ENCODE results near the gene PGC.

The PGC gene

GRCh38 chr6:41693281-41694240 lies 53.6 kb downstream of the PGC start:
- DNase-seq = no peak

DNA sequence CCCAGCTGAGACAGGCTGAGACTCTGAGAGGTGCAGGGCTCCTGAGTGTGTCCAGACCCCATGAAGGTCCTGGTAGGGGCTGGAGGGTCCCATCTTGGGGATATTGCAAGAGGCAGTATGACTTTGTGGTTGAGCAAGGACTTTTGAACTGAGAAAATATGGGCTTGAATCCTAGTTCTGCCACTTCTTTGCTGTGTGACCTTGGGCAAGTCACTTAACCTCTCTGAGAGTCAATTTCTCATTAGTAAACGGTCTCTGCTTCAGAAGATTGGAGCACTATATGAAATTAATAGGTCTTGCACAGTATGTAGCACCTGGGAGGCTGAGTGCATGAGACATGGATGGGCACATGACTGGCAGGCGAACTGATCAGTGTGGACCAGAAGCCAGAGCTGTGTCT lies 54.5 kb downstream of the PGC start:
- no peak for DNase-seq

- no peak for DNase-seq
Measured at GRCh38 chr6:41692080-41692675, 55.0 kb downstream of the PGC start.

GRCh38 chr6:41691426-41692079 lies 55.6 kb downstream of the PGC start:
- DNase-seq = no peak

GRCh38 chr6:41690541-41691330 lies 56.5 kb downstream of the PGC start:
- DNase-seq = no peak

DNA sequence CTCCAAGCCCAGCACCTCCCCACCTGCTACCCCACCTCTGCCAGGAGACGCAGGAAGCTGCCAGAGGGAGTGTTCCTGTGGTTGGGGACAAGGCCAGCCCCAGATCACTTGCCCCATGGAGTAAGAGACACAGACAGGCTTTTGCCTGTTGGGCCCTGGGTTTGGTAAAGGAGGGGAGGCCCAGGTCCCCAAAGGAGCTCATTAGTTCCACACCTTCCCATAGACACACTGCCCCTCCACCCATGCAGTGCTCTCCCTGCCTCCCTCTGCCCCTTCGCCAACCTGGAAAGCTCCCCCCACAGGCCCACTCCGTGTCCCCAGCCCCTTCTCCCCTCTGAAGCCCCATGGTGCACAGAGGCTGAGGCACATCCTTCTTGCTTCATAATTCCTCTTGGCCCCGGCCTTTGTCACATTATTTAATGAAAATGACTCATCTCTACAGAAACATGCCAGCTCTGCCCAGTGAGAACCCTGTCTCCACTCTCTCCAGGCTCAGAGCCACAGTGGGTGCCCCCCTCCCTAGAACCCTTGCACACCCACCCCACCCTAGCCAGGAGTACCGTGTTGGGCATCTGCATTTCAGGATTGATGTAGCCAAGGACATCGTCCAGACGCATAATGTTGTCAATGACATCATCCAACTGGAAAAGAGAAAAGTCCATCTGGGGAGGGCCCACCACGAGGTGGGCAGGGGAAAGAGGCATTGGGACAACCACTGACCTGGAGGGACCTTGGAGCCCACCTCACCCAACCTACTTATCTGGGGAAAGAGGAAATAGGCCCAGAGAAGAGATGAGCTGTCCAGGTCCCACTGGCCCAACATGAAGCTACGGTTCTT lies 57.8 kb downstream of the PGC start:
- DNase-seq = no peak

DNA sequence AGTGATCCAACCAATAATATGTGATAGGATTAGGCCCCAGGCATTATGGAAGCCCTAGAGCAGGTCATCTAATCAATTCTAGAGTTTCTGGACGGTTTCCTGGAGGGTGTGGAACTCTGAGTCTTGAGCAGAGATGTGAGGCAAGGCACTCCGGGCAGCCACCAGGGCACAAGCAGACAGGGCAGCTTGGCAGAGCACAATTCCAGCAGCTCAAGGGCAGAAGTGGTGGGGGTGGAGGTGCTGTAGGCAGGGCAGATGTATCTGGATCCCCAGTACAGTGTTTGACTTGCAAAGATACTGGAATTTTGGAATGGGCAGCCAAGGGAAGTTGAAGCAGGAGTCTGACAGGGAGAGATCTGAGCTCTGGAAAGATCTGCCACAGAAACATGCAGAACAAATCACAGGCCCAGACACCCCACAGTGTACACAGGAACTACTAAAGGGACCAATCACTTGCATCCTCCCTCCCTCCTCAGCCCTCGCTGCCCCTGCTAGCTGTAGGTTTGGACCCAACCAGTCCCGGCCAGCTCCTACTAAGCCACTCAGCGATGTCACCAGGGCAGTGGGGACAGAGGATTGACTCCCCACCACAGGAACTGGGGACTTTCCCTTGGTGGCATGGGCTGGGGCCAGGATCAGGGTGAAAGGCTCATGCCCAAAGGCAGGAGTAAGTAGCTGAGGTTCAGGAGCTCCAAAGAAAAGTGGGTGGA lies 58.8 kb downstream of the PGC start:
- no peak for DNase-seq

GRCh38 chr6:41687501-41688175 lies 59.6 kb downstream of the PGC start:
- no peak for DNase-seq

Measured in activated CD4-positive, alpha-beta T cell treated with anti-CD3 and anti-CD28 coated beads, Interleukin-2, amount 50 U/mL, for 48 hours (primary cell).